Calu3 (cell line): ENCODE results near the gene CSMD2. TPM values are rescaled to one million over a fixed set of nuclear protein-coding genes. Genes with fewer than 3 reads are reported as not detected.

Experiments used
- BruUV-seq: library from RNA; stranded (reverse); fragments of 400-500 nt; replicated peaks from 2 replicates; lab custom pipeline; 2021; lab: Mats Ljungman, UMichigan
- CTCF ChIA-PET: fragments of 300-600 bp; sonication (Branson Sonifier 250); formaldehyde crosslinking; loops from one replicate; lab custom pipeline; 2022; ENCODE audit warnings: antibody characterized with exemption; lab: Charles Lee
- DNase-seq: peaks from one replicate; pipeline ENCODE4 v3.0.0; 2022
- H3K27ac Mint-ChIP-seq: one replicate; pipeline ENCODE4 v1.8.0; 2022; ENCODE audit warnings: mixed read lengths; ENCODE audit not compliant: unreplicated experiment
- H3K27me3 Mint-ChIP-seq: one replicate; pipeline ENCODE4 v1.8.0; 2022; ENCODE audit warnings: mixed read lengths; ENCODE audit not compliant: unreplicated experiment
- H3K36me3 Mint-ChIP-seq: one replicate; pipeline ENCODE4 v1.8.0; 2022; ENCODE audit warnings: mild to moderate bottlenecking, moderate library complexity, mixed read lengths; ENCODE audit not compliant: insufficient read depth, unreplicated experiment
- H3K4me1 Mint-ChIP-seq: one replicate; pipeline ENCODE4 v1.8.0; 2022; ENCODE audit warnings: mild to moderate bottlenecking, low read depth, mixed read lengths; ENCODE audit not compliant: unreplicated experiment
- H3K4me3 Mint-ChIP-seq: one replicate; pipeline ENCODE4 v1.8.0; 2022; ENCODE audit warnings: mild to moderate bottlenecking, low read depth, moderate library complexity, mixed read lengths; ENCODE audit not compliant: unreplicated experiment
- H3K9me3 Mint-ChIP-seq: one replicate; pipeline ENCODE4 v1.8.0; 2022; ENCODE audit warnings: low read depth, mixed read lengths; ENCODE audit not compliant: unreplicated experiment
- CTCF ChIP-seq: fragments of 200-600 bp; IDR thresholded peaks from one replicate; pipeline ENCODE4 v1.8.0; 2022; ENCODE audit warnings: antibody characterized with exemption; ENCODE audit not compliant: unreplicated experiment
- intact Hi-C: fragments of 100-400 bp; cut with micrococcal nuclease; formaldehyde crosslinking; loops from one replicate; pipeline ENCODE4 v1.10.0; 2022; ENCODE audit not compliant: unreplicated experiment
- total RNA-seq: library from RNA; stranded (reverse); gene quantifications from 2 replicates; pipeline ENCODE4 v1.2.3, GENCODE V29; 2022

Gene CSMD2
- total RNA-seq, 1 experiment from 2014 or later: not detected

GRCh38 chr1:34005309-34005708 lies 159.7 kb downstream of the CSMD2 start:
- no peaks in the 10 kb centered on the region for H3K36me3 Mint-ChIP-seq
- no TSS peak for BruUV-seq
- no peak for TF ChIP-seq CTCF
- intact Hi-C loops: no loop called here
- no peaks in the 10 kb centered on the region for H3K27me3 Mint-ChIP-seq
- CTCF ChIA-PET: interaction anchor here (0.7 kb wide), 1 partner anchor 13 kb away, joined by 5 read pairs; no protein-coding TSS in a partner anchor
- H3K4me1 Mint-ChIP-seq: no peaks in the 10 kb centered on the region
- no peak for DNase-seq
- H3K9me3 Mint-ChIP-seq: peaks cover 14% of the 10 kb centered on the region
- H3K4me3 Mint-ChIP-seq: no peak overlapping the region
- H3K27ac Mint-ChIP-seq: no peak overlapping the region

- DNase-seq: no peak
- Mint-ChIP-seq H3K27ac (no peak overlapping the region), H3K27me3 (no peaks in the 10 kb centered on the region), H3K9me3 (peaks cover 5% of the 10 kb centered on the region), H3K36me3 (no peaks in the 10 kb centered on the region), H3K4me1 (no peaks in the 10 kb centered on the region), H3K4me3 (no peak overlapping the region)
- TF ChIP-seq CTCF: no peak
- BruUV-seq: no TSS peak
- CTCF ChIA-PET: interaction anchor here (0.7 kb wide), 1 partner anchor 242 kb away, joined by 8 read pairs; no protein-coding TSS in a partner anchor
- intact Hi-C loops: no loop called here
Observed at GRCh38 chr1:34002810-34003209, 162.2 kb downstream of the CSMD2 start.

GRCh38 chr1:33997127-33998036 lies 167.6 kb downstream of the CSMD2 start:
- intact Hi-C loops: no loop called here
- H3K27ac Mint-ChIP-seq: no peak overlapping the region
- CTCF ChIA-PET: no interaction called here
- H3K4me1 Mint-ChIP-seq: no peaks in the 10 kb centered on the region
- H3K4me3 Mint-ChIP-seq: no peak overlapping the region
- H3K27me3 Mint-ChIP-seq: no peaks in the 10 kb centered on the region
- no TSS peak for BruUV-seq
- TF ChIP-seq CTCF: no peak
- no peaks in the 10 kb centered on the region for H3K36me3 Mint-ChIP-seq
- no peak for DNase-seq
- peaks cover 14% of the 10 kb centered on the region for H3K9me3 Mint-ChIP-seq

- no peaks in the 10 kb centered on the region for H3K4me1 Mint-ChIP-seq
- H3K9me3 Mint-ChIP-seq: peaks cover 14% of the 10 kb centered on the region
- no peaks in the 10 kb centered on the region for H3K27me3 Mint-ChIP-seq
- intact Hi-C loops: no loop called here
- DNase-seq: no peak
- CTCF ChIA-PET: no interaction called here
- no peak for TF ChIP-seq CTCF
- no TSS peak for BruUV-seq
- H3K27ac Mint-ChIP-seq: no peak overlapping the region
- H3K4me3 Mint-ChIP-seq: no peak overlapping the region
- no peaks in the 10 kb centered on the region for H3K36me3 Mint-ChIP-seq
Observed at GRCh38 chr1:33996281-33996680, 168.7 kb downstream of the CSMD2 start.
